AG08396 (cell line): ENCODE results near the gene SFXN2.

Experiments
- DNase-seq: peaks from one replicate; pipeline ENCODE4 v3.0.0; 2012; ENCODE audit warnings: low spot score, mixed read lengths

SFXN2 gene

DNA sequence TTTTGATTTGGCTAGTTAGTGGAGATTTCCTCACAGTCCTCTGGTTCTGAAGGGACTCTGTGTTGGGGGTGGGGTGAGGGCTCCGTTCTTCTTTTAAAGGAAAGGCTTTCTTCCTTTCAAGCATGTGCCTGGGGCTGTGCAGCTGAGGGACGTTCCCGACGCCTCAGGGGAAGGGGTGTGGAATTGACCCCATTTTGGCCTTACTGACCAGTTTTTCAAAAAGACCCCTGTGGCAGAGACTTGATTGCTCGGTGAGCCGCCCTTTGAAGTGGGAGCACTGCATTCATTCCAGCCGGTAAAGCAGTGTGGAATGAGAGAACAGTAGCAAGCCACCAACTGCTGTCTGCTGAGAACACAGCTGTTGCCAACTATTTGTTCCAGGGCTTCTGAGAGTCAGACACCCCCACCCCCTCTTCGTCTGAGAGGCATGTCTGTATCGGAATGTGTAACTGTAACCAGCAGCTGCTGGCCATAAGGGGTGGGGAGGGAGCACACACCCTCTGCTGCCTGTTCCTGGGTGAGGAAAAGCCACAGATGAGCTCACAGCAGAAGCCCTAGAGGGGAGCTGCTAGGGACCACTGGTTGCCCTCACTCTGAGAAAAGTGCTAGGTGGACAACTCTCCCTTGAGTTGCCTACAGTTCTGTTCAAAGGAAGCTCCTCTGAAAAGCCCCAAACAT is 62.5 kb downstream of the SFXN2 start:
- peak; percentile 88 for DNase-seq

DNA sequence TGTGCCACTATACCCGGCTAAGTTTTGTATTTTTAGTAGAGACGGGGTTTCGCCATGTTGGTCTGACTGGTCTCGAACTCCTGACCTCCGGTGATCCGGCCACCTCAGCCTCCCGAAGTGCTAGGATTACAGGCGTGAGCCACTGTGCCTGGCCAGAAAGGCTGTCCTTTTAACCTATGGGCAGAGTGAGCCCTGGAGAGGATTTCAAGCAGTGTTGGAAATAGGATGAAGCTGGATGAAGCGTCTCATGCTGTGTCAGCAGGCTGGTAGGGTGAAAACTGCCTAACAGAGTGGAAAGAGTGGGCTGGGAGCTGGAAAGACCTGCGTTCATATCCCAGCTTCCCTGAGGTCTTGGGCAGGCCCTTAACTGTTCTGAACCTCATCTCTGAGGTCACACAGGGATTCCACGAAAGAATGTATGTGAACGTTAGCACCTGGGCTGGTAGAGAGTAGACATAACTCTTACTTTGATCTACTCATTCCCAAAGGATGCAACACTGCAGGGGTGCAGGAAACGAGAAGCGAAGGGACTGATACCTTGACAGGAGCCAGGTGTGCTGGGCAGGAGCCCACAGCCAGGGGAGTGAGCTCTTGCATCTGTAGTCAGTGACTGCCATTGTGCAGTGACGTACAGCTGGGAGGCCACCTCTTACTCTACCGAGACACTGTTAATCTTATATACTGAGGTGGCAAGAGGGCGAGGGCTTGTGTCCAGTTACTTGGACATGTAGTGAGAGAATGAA is 63.4 kb downstream of the SFXN2 start:
- DNase-seq = no peak

- no peak for DNase-seq
These were observed 64.3 kb downstream of the SFXN2 start for GRCh38 chr10:102778781-102779180.

DNA sequence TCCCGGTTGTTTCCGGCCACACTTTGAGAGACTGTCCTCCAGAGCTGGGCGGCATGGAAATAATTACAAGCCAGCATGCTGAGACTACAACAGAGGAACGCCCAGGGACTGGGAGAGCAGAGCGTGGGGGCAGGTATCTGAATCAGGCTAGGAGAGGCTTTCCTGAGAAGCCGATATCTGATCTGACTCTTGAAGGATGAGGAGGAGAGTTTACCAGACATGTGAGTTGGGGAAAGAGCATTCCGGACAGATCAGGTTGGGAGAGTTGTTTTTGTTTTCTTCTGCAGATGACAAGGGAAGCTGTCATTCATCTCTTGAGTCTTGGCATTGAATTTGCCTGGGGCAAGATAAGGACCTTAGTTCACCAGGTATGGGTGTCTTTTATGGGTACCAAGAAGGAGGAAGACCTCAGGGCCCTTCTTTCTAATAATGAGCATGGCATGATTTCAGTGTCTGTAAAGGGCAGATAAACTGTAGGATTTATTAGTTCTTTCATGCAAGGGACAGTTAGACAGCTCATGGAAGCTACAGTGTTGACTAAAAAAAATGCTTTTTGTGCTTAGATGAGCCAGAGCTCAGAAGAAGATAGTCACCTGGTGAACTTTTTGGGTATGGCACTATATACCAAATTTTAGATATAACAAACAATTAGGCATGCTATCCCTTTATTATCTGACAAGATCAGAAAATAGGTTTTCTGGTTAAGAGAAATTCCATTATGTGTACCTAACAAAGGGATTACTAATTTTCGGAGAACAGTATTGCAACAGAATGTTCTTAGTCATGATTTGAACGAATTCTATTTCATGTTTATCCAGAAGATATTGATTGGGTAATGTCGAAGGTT is 65.5 kb downstream of the SFXN2 start:
- no peak for DNase-seq

- DNase-seq = no peak
These were observed 66.0 kb downstream of the SFXN2 start for GRCh38 chr10:102780527-102780808.

DNA sequence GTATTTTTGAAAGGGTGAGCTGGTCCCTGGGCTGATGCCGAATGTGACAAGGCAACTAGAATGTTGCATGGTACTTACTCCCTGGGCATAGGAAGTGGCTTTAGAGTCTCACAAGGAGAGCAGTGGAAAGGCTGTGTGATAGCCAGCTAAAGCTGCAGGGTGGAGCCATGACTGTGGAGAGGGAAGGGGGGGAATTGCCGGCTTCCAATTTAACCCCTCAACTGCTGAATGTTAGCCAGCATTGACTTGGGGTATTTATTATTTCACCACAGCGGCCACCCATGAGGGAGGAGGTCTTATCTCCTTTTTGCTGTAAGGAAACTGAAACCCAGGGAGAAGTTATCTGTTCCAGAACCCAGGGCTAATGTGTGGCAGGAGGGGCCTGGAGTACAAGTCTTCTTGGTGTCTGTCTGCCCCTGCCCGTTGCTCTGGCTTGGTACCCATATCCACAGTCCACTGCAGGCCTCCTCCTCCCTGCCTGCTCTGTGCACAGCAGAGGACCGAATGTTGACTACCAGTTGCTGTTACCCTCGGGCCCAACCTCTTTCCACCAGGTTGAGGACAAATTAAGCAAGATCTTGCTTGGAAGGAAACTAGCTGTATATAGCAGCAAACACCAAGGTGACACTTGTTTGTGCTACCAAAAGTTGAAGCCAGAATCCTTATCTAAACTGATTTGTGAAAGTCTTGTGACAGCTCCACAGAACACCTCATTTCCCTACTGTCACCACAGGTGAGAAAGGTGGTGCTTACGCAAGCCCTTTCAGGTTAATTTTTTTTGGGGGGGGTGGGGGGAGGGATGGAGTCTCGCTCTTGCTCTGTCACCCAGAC is 66.9 kb downstream of the SFXN2 start:
- no peak for DNase-seq

GRCh38 chr10:102781921-102782557 is 67.6 kb downstream of the SFXN2 start:
- no peak for DNase-seq

- DNase-seq = peak; percentile 61
These were observed 68.5 kb downstream of the SFXN2 start for GRCh38 chr10:102782673-102783551.

DNA sequence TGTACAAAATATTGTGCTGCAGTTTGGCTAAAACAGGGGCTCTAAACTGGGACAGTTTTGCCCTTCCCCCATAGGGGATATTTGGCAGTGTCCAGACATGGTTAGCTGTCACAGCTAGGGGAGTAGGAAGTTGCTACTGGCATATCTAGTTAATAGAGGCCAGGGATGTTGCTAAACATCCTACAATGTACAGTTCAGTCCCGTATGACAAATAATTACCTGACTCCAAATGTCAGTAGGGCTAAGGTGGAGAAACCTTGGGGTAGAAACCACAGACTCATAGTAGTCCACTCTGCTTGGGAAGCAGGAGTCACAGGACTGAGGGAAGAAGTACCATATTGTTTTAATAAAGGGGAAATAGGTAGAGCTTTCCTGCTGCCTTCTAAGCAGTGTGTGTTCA is 69.1 kb downstream of the SFXN2 start:
- no peak for DNase-seq

- no peak for DNase-seq
These were observed 71.4 kb downstream of the SFXN2 start for GRCh38 chr10:102785818-102786217.

GRCh38 chr10:102791754-102792395 is 77.4 kb downstream of the SFXN2 start:
- no peak for DNase-seq
